Gastrocnemius medialis (tissue), 4 donors: ENCODE measurements around the gene CILP2. TPM values are rescaled to one million over a fixed set of nuclear protein-coding genes. Genes with fewer than 3 reads are reported as not detected.

Experiments
- ATAC-seq, 2 donors: fragments of 150-250 bp; one replicate each; pipeline ENCODE4 v1.9.1; 2016
- DNase-seq, 2 donors: peaks; one replicate each; pipeline ENCODE4 v3.0.0-alpha.2; 2019
- H3K27ac ChIP-seq, 4 donors: fragments of 200-600 bp; sonication (generic); 1 replicate in 1 of 4; 2 replicates in 3 of 4; pipeline ENCODE4 v1.5.1; 2016 to 2018; ENCODE audit warnings: mild to moderate bottlenecking in 2 of 4, moderate library complexity in 1 of 4
- H3K27me3 ChIP-seq, 3 donors: fragments of 200-600 bp; sonication (generic) in 2 of 3; 1 replicate in 1 of 3; 2 replicates in 2 of 3; pipeline versions ENCODE4 v1.5.1 to v1.6.0; 2016 to 2019; ENCODE audit warnings: mild to moderate bottlenecking in 1 of 3, moderate library complexity in 1 of 3
- H3K36me3 ChIP-seq, 2 donors: fragments of 200-600 bp; sonication (generic) in 1 of 2; one replicate each; pipeline ENCODE4 v1.5.1; 2017 to 2018
- H3K4me1 ChIP-seq, 2 donors: fragments of 200-600 bp; sonication (generic) in 1 of 2; one replicate each; pipeline ENCODE4 v1.5.1; 2016 to 2017; ENCODE audit warnings: mild to moderate bottlenecking in 2 of 2
- H3K4me3 ChIP-seq, 4 donors: fragments of 200-600 bp; sonication (generic) in 3 of 4; 1 replicate in 1 of 4; 2 replicates in 3 of 4; pipeline ENCODE4 v1.5.1; 2016 to 2019; ENCODE audit warnings: mild to moderate bottlenecking in 2 of 4
- H3K9me3 ChIP-seq, 3 donors: fragments of 200-600 bp; sonication (generic) in 2 of 3; 1 replicate in 1 of 3; 2 replicates in 2 of 3; pipeline ENCODE4 v1.5.1; 2016 to 2019
- CTCF ChIP-seq, 5 experiments: fragments of 450-650 bp in 3 of 5; fragments of 200-600 bp in 2 of 5; sonication (generic) in 2 of 5; IDR thresholded peaks in 4 of 5; conservative IDR thresholded peaks in 1 of 5; 1 replicate in 4 of 5; 2 replicates in 1 of 5; pipeline ENCODE4 v1.5.1; 2016 to 2019; ENCODE audit warnings: antibody characterized with exemption in 5 of 5, mild to moderate bottlenecking in 3 of 5, moderate library complexity in 3 of 5
- POLR2A ChIP-seq, 2 donors: fragments of 450-650 bp; IDR thresholded peaks; one replicate each; pipeline ENCODE4 v1.6.1; 2017; ENCODE audit warnings: antibody characterized with exemption in 2 of 2, mild to moderate bottlenecking in 2 of 2, moderate library complexity in 2 of 2
- in situ Hi-C, 4 donors: fragments of 200-750 bp; cut with MboI; loops; one replicate each; pipeline versions ENCODE4 v1.15.0 to v1.8.0; 2017; ENCODE audit warnings: low sequenced_read_pairs in 4 of 4
- intact Hi-C: fragments of 100-400 bp; cut with DNase I; formaldehyde crosslinking; loops from one replicate; pipeline ENCODE4 v1.15.1; 2023; ENCODE audit warnings: low total_unique reads
- total RNA-seq, 4 donors: library from RNA; depleted of rRNA; stranded (reverse); fragments of >200 nt; gene quantifications; one replicate each; pipeline versions ENCODE4 v1.1.0 to v1.2.3, GENCODE V29; 2016

CILP2 gene
- total RNA-seq, 4 donors from 2014 or later: 3.2 TPM; not detected in 3

GRCh38 chr19:19562665-19563347 is 24.7 kb downstream of the CILP2 start:
- Histone ChIP-seq H3K27ac (no peak overlapping the region), H3K9me3 (no peaks in the 10 kb centered on the region), H3K36me3 (no peaks in the 10 kb centered on the region), H3K27me3 (no peaks in the 10 kb centered on the region), H3K4me1 (no peaks in the 10 kb centered on the region), H3K4me3 (no peak overlapping the region)
- in situ Hi-C loops (no loop called here), intact Hi-C loops (no loop called here)
- TF ChIP-seq CTCF (IDR thresholded peaks at IDR 0.05 in 4 of 5, conservative IDR thresholded peaks at IDR 0.05 in 1 of 5) (no peak), POLR2A (IDR thresholded peaks at IDR 0.05) (no peak)
- ATAC-seq: no peak
- DNase-seq: no peak

- Histone ChIP-seq H3K9me3 (no peaks in the 10 kb centered on the region), H3K4me1 (no peaks in the 10 kb centered on the region), H3K27ac (no peak overlapping the region), H3K36me3 (no peaks in the 10 kb centered on the region), H3K27me3 (no peaks in the 10 kb centered on the region), H3K4me3 (no peak overlapping the region)
- no peak for ATAC-seq
- no peak for DNase-seq
- intact Hi-C loops: no loop called here
- TF ChIP-seq CTCF (IDR thresholded peaks at IDR 0.05 in 4 of 5, conservative IDR thresholded peaks at IDR 0.05 in 1 of 5) (no peak), POLR2A (IDR thresholded peaks at IDR 0.05) (no peak)
- in situ Hi-C loops: no loop called here
Observed at GRCh38 chr19:19563348-19563848, 25.3 kb downstream of the CILP2 start.

GRCh38 chr19:19566306-19566705 is 28.2 kb downstream of the CILP2 start:
- DNase-seq (no peak), ATAC-seq (no peak)
- intact Hi-C loops (no loop called here), in situ Hi-C loops (no loop called here)
- Histone ChIP-seq H3K27me3 (no peaks in the 10 kb centered on the region), H3K27ac (no peak overlapping the region), H3K9me3 (no peaks in the 10 kb centered on the region), H3K4me1 (no peaks in the 10 kb centered on the region), H3K4me3 (no peak overlapping the region), H3K36me3 (no peaks in the 10 kb centered on the region)
- TF ChIP-seq POLR2A (IDR thresholded peaks at IDR 0.05) (no peak), CTCF (IDR thresholded peaks at IDR 0.05 in 4 of 5, conservative IDR thresholded peaks at IDR 0.05 in 1 of 5) (no peak)

GRCh38 chr19:19567391-19567790 is 29.3 kb downstream of the CILP2 start:
- H3K36me3 ChIP-seq: no peaks in the 10 kb centered on the region
- intact Hi-C loops: no loop called here
- no peak for TF ChIP-seq POLR2A (IDR thresholded peaks at IDR 0.05)
- no peak for TF ChIP-seq CTCF (IDR thresholded peaks at IDR 0.05 in 4 of 5, conservative IDR thresholded peaks at IDR 0.05 in 1 of 5)

More at GRCh38 chr19:19567391-19567790, 29.3 kb downstream of the CILP2 start:
- in situ Hi-C loops: no loop called here
- Histone ChIP-seq H3K4me1 (no peaks in the 10 kb centered on the region), H3K9me3 (no peaks in the 10 kb centered on the region), H3K4me3 (no peak overlapping the region), H3K27me3 (no peaks in the 10 kb centered on the region), H3K27ac (no peak overlapping the region)
- DNase-seq: no peak
- no peak for ATAC-seq
